WTC11 (cell line): Measurements from ENCODE around the gene NOP14. TPM values are rescaled to one million over a fixed set of nuclear protein-coding genes. Genes with fewer than 3 reads are reported as not detected.

Experiments
- ATAC-seq: fragments of 200-7000 bp; cut with Tn5 transposase; 2 replicates; pipeline ENCODE4 v1.10.0; 2021; ENCODE audit warnings: mild to moderate bottlenecking, moderate library complexity
- CTCF ChIA-PET: fragments of 300-600 bp; sonication (Branson Sonifier 250); formaldehyde crosslinking; loops from one replicate; lab custom pipeline; 2021; ENCODE audit warnings: antibody characterized with exemption; lab: Charles Lee
- POLR2A ChIA-PET: fragments of 350-600 bp; sonication (Branson Sonifier 250); formaldehyde crosslinking; loops from one replicate; lab custom pipeline; 2021; ENCODE audit warnings: antibody characterized with exemption; lab: Charles Lee
- DNase-seq: peaks from one replicate; pipeline ENCODE4 v3.0.0; 2021; ENCODE audit warnings: low spot score
- H3K27ac Mint-ChIP-seq: 2 replicates; pipeline ENCODE4 v1.8.0; 2021; ENCODE audit warnings: mixed read lengths
- H3K27me3 Mint-ChIP-seq: 2 replicates; pipeline ENCODE4 v1.8.0; 2021; ENCODE audit warnings: low read depth, mild to moderate bottlenecking, moderate library complexity, mixed read lengths
- H3K36me3 Mint-ChIP-seq: 2 replicates; pipeline ENCODE4 v1.8.0; 2021; ENCODE audit warnings: mixed read lengths
- H3K4me1 Mint-ChIP-seq: 2 replicates; pipeline ENCODE4 v1.8.0; 2022; ENCODE audit warnings: mixed read lengths
- H3K4me3 Mint-ChIP-seq: 2 replicates; pipeline ENCODE4 v1.8.0; 2021; ENCODE audit warnings: mild to moderate bottlenecking, moderate library complexity, mixed read lengths
- H3K9me3 Mint-ChIP-seq: 2 replicates; pipeline ENCODE4 v1.8.0; 2021; ENCODE audit warnings: mixed read lengths
- AR ChIP-seq: fragments of 250-450 bp; sonication (Bioruptor Pico); IDR thresholded peaks from 2 replicates; pipeline ENCODE4 v1.9.0; 2021; ENCODE audit warnings: mild to moderate bottlenecking
- ATF2 ChIP-seq: sonication (generic); formaldehyde crosslinking; IDR thresholded peaks from 2 replicates; pipeline ENCODE4 v1.8.1; 2022; ENCODE audit warnings: low read depth, missing genetic modification reagents, borderline replicate concordance
- CREM ChIP-seq: sonication (generic); formaldehyde crosslinking; IDR thresholded peaks from 2 replicates; pipeline ENCODE4 v1.8.1; 2022; ENCODE audit warnings: mild to moderate bottlenecking, missing genetic modification reagents, moderate library complexity
- ERG ChIP-seq: fragments of 250-450 bp; sonication (Bioruptor Pico); IDR thresholded peaks from 2 replicates; pipeline ENCODE4 v1.8.0; 2021; ENCODE audit warnings: mild to moderate bottlenecking
- MXD4 ChIP-seq: fragments of 250-450 bp; sonication (Bioruptor Pico); IDR thresholded peaks from 2 replicates; pipeline ENCODE4 v1.8.0; 2021; ENCODE audit warnings: mild to moderate bottlenecking, moderate library complexity, borderline replicate concordance
- PRDM15 ChIP-seq: sonication (generic); formaldehyde crosslinking; IDR thresholded peaks from 2 replicates; pipeline ENCODE4 v1.8.0; 2022; ENCODE audit warnings: missing genetic modification reagents
- SOX15 ChIP-seq: fragments of 250-450 bp; sonication (Bioruptor Pico); IDR thresholded peaks from 2 replicates; pipeline ENCODE4 v1.9.0; 2021; ENCODE audit warnings: mild to moderate bottlenecking
- SP1 ChIP-seq: sonication (generic); formaldehyde crosslinking; conservative IDR thresholded peaks from 2 replicates; pipeline ENCODE4 v1.8.1; 2022; ENCODE audit warnings: missing genetic modification reagents
- STAT6 ChIP-seq: sonication (generic); formaldehyde crosslinking; conservative IDR thresholded peaks from 2 replicates; pipeline ENCODE4 v1.8.1; 2023; ENCODE audit warnings: mild to moderate bottlenecking, low read depth, missing genetic modification reagents, moderate library complexity
- TEAD4 ChIP-seq: sonication (generic); formaldehyde crosslinking; IDR thresholded peaks from 2 replicates; pipeline ENCODE4 v1.8.0; 2022; ENCODE audit warnings: mild to moderate bottlenecking, missing genetic modification reagents
- USF1 ChIP-seq: sonication (generic); formaldehyde crosslinking; IDR thresholded peaks from 2 replicates; pipeline ENCODE4 v1.8.0; 2022; ENCODE audit warnings: mild to moderate bottlenecking, missing genetic modification reagents
- ZMAT4 ChIP-seq: fragments of 250-450 bp; sonication (Bioruptor Pico); IDR thresholded peaks from 2 replicates; pipeline ENCODE4 v1.9.0; 2021; ENCODE audit warnings: mild to moderate bottlenecking
- ZNF396 ChIP-seq: fragments of 250-450 bp; sonication (Bioruptor Pico); IDR thresholded peaks from 2 replicates; pipeline ENCODE4 v1.8.0; 2021; ENCODE audit warnings: mild to moderate bottlenecking, moderate library complexity, borderline replicate concordance
- ZNF425 ChIP-seq: fragments of 250-450 bp; sonication (Bioruptor Pico); conservative IDR thresholded peaks from 2 replicates; pipeline ENCODE4 v1.9.0; 2021; ENCODE audit warnings: mild to moderate bottlenecking
- total RNA-seq: library from RNA; stranded (reverse); gene quantifications from 3 replicates; pipeline ENCODE4 v1.2.3, GENCODE V29; 2021
- TF ChIP-seq, protein P1 (sequence below): sonication (generic); formaldehyde crosslinking; IDR thresholded peaks from 2 replicates; pipeline ENCODE4 v1.8.1; 2023; ENCODE audit warnings: mild to moderate bottlenecking, missing genetic modification reagents, borderline replicate concordance

NOP14 gene
- total RNA-seq, 1 experiment from 2014 or later: 39.1 TPM

GRCh38 chr4:2944586-2945526, 18.4 kb downstream of the NOP14 start:
- CTCF ChIA-PET: interaction anchor here (0.7 kb wide), 1 partner anchor 181 kb away, joined by 3 read pairs; no protein-coding TSS in a partner anchor
- H3K9me3 Mint-ChIP-seq: no peaks in the 10 kb centered on the region
- H3K27ac Mint-ChIP-seq: no peak overlapping the region
- H3K36me3 Mint-ChIP-seq: peaks cover 74% of the 10 kb centered on the region
- H3K4me3 Mint-ChIP-seq: no peak overlapping the region
- DNase-seq: no peak
- POLR2A ChIA-PET: no interaction called here
- H3K27me3 Mint-ChIP-seq: no peaks in the 10 kb centered on the region
- ATAC-seq: no peak
- H3K4me1 Mint-ChIP-seq: no peaks in the 10 kb centered on the region
- TF ChIP-seq CREM (CRISPR knock-in tag): no peak
- no peak for TF ChIP-seq TEAD4 (CRISPR knock-in tag)
- TF ChIP-seq AR: no peak
- TF ChIP-seq, protein P1, sequence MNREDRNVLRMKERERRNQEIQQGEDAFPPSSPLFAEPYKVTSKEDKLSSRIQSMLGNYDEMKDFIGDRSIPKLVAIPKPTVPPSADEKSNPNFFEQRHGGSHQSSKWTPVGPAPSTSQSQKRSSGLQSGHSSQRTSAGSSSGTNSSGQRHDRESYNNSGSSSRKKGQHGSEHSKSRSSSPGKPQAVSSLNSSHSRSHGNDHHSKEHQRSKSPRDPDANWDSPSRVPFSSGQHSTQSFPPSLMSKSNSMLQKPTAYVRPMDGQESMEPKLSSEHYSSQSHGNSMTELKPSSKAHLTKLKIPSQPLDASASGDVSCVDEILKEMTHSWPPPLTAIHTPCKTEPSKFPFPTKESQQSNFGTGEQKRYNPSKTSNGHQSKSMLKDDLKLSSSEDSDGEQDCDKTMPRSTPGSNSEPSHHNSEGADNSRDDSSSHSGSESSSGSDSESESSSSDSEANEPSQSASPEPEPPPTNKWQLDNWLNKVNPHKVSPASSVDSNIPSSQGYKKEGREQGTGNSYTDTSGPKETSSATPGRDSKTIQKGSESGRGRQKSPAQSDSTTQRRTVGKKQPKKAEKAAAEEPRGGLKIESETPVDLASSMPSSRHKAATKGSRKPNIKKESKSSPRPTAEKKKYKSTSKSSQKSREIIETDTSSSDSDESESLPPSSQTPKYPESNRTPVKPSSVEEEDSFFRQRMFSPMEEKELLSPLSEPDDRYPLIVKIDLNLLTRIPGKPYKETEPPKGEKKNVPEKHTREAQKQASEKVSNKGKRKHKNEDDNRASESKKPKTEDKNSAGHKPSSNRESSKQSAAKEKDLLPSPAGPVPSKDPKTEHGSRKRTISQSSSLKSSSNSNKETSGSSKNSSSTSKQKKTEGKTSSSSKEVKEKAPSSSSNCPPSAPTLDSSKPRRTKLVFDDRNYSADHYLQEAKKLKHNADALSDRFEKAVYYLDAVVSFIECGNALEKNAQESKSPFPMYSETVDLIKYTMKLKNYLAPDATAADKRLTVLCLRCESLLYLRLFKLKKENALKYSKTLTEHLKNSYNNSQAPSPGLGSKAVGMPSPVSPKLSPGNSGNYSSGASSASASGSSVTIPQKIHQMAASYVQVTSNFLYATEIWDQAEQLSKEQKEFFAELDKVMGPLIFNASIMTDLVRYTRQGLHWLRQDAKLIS: no peak
- no peak for TF ChIP-seq PRDM15
- no peak for TF ChIP-seq SP1 (CRISPR knock-in tag)
- no peak for TF ChIP-seq ZNF396 (CRISPR knock-in tag)
- TF ChIP-seq SOX15 (CRISPR knock-in tag): no peak
- TF ChIP-seq USF1 (CRISPR knock-in tag): no peak
- TF ChIP-seq ZMAT4 (CRISPR knock-in tag): no peak
- no peak for TF ChIP-seq ATF2 (CRISPR knock-in tag)
- TF ChIP-seq MXD4 (CRISPR knock-in tag): no peak
- no peak for TF ChIP-seq STAT6 (CRISPR knock-in tag)
- no peak for TF ChIP-seq ZNF425
- no peak for TF ChIP-seq ERG
